GM23248 (cell line): ENCODE results near the gene GIGYF1. TPM values are rescaled to one million over a fixed set of nuclear protein-coding genes. Genes with fewer than 3 reads are reported as not detected.
A peak's percentile ranks its signal among the peaks of the same experiment; 100 is the strongest.

ENCODE experiments used
- DNase-seq: peaks from one replicate; pipeline ENCODE4 v3.0.0-alpha.2; 2015
- H2AFZ ChIP-seq: fragments of 200-600 bp; sonication (generic); 2 replicates; pipeline ENCODE4 v1.6.1; 2016; ENCODE audit warnings: antibody characterized with exemption
- H3F3A ChIP-seq: fragments of 200-600 bp; sonication (generic); 2 replicates; pipeline ENCODE4 v1.6.1; 2016; ENCODE audit warnings: mild to moderate bottlenecking, antibody characterized with exemption, mixed run types; ENCODE audit not compliant: insufficient read depth
- H3K27ac ChIP-seq: fragments of 200-600 bp; sonication (generic); 2 replicates; pipeline ENCODE4 v1.5.1; 2016; ENCODE audit warnings: mild to moderate bottlenecking
- H3K27me3 ChIP-seq: fragments of 200-600 bp; sonication (generic); replicated peaks from 2 replicates; pipeline ENCODE4 v1.6.1; 2016; ENCODE audit warnings: mild to moderate bottlenecking; ENCODE audit not compliant: insufficient read depth
- H3K36me3 ChIP-seq: fragments of 200-600 bp; sonication (generic); 2 replicates; pipeline ENCODE4 v1.6.1; 2016; ENCODE audit warnings: low read depth, mild to moderate bottlenecking
- H3K4me1 ChIP-seq: fragments of 200-600 bp; sonication (generic); 2 replicates; pipeline ENCODE4 v1.6.1; 2016; ENCODE audit warnings: mild to moderate bottlenecking; ENCODE audit not compliant: insufficient read depth
- H3K4me2 ChIP-seq: fragments of 200-600 bp; sonication (generic); one replicate; pipeline ENCODE4 v1.6.1; 2016; ENCODE audit warnings: mild to moderate bottlenecking; ENCODE audit not compliant: unreplicated experiment
- H3K4me3 ChIP-seq: fragments of 200-600 bp; sonication (generic); 2 replicates; pipeline ENCODE4 v1.5.1; 2016; ENCODE audit warnings: mild to moderate bottlenecking
- H3K79me2 ChIP-seq: fragments of 200-600 bp; sonication (generic); 2 replicates; pipeline ENCODE4 v1.6.1; 2016; ENCODE audit warnings: mild to moderate bottlenecking; ENCODE audit not compliant: insufficient read depth
- H3K9ac ChIP-seq: fragments of 200-600 bp; sonication (generic); 2 replicates; pipeline ENCODE4 v1.6.1; 2016; ENCODE audit warnings: mild to moderate bottlenecking
- H3K9me2 ChIP-seq: fragments of 200-600 bp; sonication (generic); 2 replicates; pipeline ENCODE4 v1.6.1; 2016; ENCODE audit warnings: mixed run types, mild to moderate bottlenecking, moderate library complexity; ENCODE audit not compliant: insufficient read depth
- H3K9me3 ChIP-seq: fragments of 200-600 bp; sonication (generic); one replicate; pipeline ENCODE4 v1.6.1; 2017; ENCODE audit warnings: low read depth
- H4K20me1 ChIP-seq: fragments of 200-600 bp; sonication (generic); 2 replicates; pipeline ENCODE4 v1.6.0; 2016; ENCODE audit not compliant: insufficient read depth
- EZH2 ChIP-seq: fragments of 200-600 bp; sonication (generic); IDR thresholded peaks from 2 replicates; pipeline ENCODE4 v1.6.1; 2018; ENCODE audit warnings: antibody characterized with exemption, mild to moderate bottlenecking; ENCODE audit not compliant: insufficient read depth, poor library complexity, severe bottlenecking
- EZH2phosphoT487 ChIP-seq: fragments of 200-600 bp; sonication (generic); IDR thresholded peaks from 2 replicates; pipeline ENCODE4 v1.6.1; 2018; ENCODE audit warnings: antibody characterized with exemption, moderate library complexity, mild to moderate bottlenecking, low read depth; ENCODE audit not compliant: insufficient read depth
- WGBS, 2 experiments: methylation state at CpG; one replicate each; pipeline ENCODE4 v1.1.6; 2015 to 2017; ENCODE audit warnings: low lambda C conversion rate in 2 of 2, low coverage in 1 of 2; ENCODE audit errors: missing lambda C conversion rate in 2 of 2; 5-methylcytosine and 5-hydroxymethylcytosine counted together
- in situ Hi-C: fragments of 300-500 bp; cut with MboI; formaldehyde crosslinking; loops from 2 replicates; pipeline ENCODE4 v1.15.0; 2020
- polyA plus RNA-seq: library from polyadenylated mRNA; unstranded; fragments of >200 nt; fragmentation: Nextera tagmentation; extraction: Ambion mirVana; gene quantifications from 2 replicates; pipeline ENCODE4 v1.2.1, GENCODE V29; 2016
- total RNA-seq: library from RNA; depleted of rRNA; stranded (reverse); fragments of >200 nt; shearing (Covaris generic); gene quantifications from 2 replicates; pipeline ENCODE4 v1.2.3, GENCODE V29; 2014; rRNA removed

Gene GIGYF1
- total and polyA plus RNA-seq, 2 experiments from 2014 or later, result 7.4 to 15.6 TPM

DNA sequence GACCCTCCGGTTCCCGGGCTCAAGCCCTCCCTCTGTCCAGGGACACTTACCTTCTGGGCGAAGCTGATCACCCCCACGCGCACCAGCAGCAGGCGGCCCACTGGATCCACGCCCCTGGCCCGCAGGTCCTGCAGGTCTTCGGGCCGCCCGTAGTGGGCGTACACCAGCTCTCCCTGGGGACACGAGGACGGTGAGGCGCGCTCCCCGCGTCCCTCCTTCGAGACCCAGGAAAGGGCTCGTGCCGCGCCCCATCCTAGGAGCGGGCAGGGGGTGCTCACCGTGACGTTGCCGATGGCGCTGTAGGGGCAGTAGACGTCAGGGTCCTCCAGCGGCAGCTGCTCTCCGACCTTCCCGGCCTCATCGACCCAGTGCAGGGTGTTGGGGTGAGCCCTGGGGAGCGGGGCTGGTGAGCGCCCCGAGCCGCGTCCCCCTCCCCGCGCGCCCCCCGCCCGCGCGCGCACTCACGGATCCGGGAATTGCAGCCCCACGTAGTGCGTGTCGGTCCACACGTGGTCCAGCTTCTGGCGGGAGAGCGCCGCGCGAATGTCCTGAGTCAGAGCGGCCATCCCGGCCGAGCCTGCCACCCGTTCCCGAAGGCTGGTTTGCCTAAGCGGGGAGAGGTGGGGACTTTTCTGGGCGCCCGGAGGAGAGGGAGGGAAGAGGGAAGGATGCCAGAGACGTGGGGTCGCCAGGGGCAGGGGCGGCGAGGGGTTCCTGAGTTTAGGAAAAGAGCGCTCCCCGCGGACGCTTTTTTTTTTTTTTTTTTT, 60.9 kb downstream of the GIGYF1 start:
- H3K9me3 ChIP-seq, result no peaks in the 10 kb centered on the region
- peak overlapping the region; percentile 71 for H3K4me2 ChIP-seq
- peak overlapping the region; percentile 12; the same call in 1 of the 2 replicates for H3K9ac ChIP-seq
- no peaks in the 10 kb centered on the region for H3K4me1 ChIP-seq
- no peaks in the 10 kb centered on the region for H3K79me2 ChIP-seq
- peak overlapping the region; percentile 62 for H2AFZ ChIP-seq
- no peaks in the 10 kb centered on the region for H4K20me1 ChIP-seq
- WGBS, 2 experiments, result 5% methylated on average over 50 to 55 of the region's 72 CpGs
- DNase-seq, result peak; percentile 69
- in situ Hi-C loops, result no loop called here
- H3K27me3 ChIP-seq, result peaks cover 11% of the 10 kb centered on the region; the same call in 1 of the 2 replicates
- TF ChIP-seq EZH2, result peak; percentile 64
- TF ChIP-seq EZH2phosphoT487, result no peak
- peak overlapping the region; percentile 62 for H3K4me3 ChIP-seq
- H3K36me3 ChIP-seq, result no peaks in the 10 kb centered on the region
- H3F3A ChIP-seq, result no peaks in the 10 kb centered on the region
- H3K27ac ChIP-seq, result no peak overlapping the region
- H3K9me2 ChIP-seq, result no peaks in the 10 kb centered on the region

DNA sequence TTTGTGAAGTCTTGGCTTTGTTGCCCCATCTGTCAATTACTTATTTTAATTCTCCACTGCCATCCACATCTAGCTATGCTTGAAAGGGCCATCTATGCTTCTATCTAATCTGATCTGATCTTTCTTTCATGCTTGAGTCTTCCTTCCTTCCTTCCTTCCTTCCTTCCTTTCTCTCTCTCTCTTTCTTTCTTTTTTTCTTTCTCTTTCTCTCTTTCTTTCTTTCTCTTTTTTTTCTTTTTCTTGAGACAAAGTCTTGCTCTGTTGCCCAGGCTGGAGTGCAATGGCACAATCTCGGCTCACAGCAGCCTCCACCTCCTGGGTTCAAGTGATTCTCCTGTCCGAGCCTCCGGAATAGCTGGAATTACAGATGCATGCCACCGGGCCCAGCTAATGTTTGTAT, 64.0 kb downstream of the GIGYF1 start:
- H3K4me3 ChIP-seq, result no peak overlapping the region
- no peak for TF ChIP-seq EZH2phosphoT487
- TF ChIP-seq EZH2, result no peak
- no peak for DNase-seq
- no peaks in the 10 kb centered on the region for H3F3A ChIP-seq
- H3K9me3 ChIP-seq, result no peaks in the 10 kb centered on the region
- H2AFZ ChIP-seq, result no peak overlapping the region
- H3K9ac ChIP-seq, result no peak overlapping the region
- no peak overlapping the region for H3K27ac ChIP-seq
- H3K36me3 ChIP-seq, result no peaks in the 10 kb centered on the region
- H4K20me1 ChIP-seq, result no peaks in the 10 kb centered on the region
- in situ Hi-C loops, result no loop called here
- no peaks in the 10 kb centered on the region for H3K79me2 ChIP-seq
- no peak overlapping the region for H3K4me2 ChIP-seq
- WGBS, 2 experiments, result 80 to 81% methylated on average over 4 of the region's 4 CpGs
- no peaks in the 10 kb centered on the region for H3K4me1 ChIP-seq
- peaks cover 11% of the 10 kb centered on the region; the same call in 1 of the 2 replicates for H3K27me3 ChIP-seq
- H3K9me2 ChIP-seq, result no peaks in the 10 kb centered on the region

Other genes starting within 250 kb of the GIGYF1 start
- not detected in 2 replicates for gene SPACDR, start 230.0 kb downstream of the GIGYF1 start, total RNA-seq
- gene SPACDR, start 230.0 kb downstream of the GIGYF1 start, polyA plus RNA-seq, result 0.50 TPM in 1 of 2 replicates, not detected in the other
- 18.6 and 30.7 TPM in 2 replicates for gene TSC22D4, start 215.0 kb downstream of the GIGYF1 start, total RNA-seq
- gene TSC22D4, start 215.0 kb downstream of the GIGYF1 start, polyA plus RNA-seq, result 19.1 and 20.7 TPM in 2 replicates
- not detected in 2 replicates for gene NYAP1, start 210.3 kb downstream of the GIGYF1 start, total RNA-seq
- not detected in 2 replicates for gene NYAP1, start 210.3 kb downstream of the GIGYF1 start, polyA plus RNA-seq
- gene AGFG2, start 155.0 kb downstream of the GIGYF1 start, total RNA-seq, result 4.8 and 4.9 TPM in 2 replicates
- 6.5 and 7.3 TPM in 2 replicates for gene AGFG2, start 155.0 kb downstream of the GIGYF1 start, polyA plus RNA-seq
- gene SAP25, start 120.3 kb downstream of the GIGYF1 start, total RNA-seq, result not detected in 2 replicates
- gene SAP25, start 120.3 kb downstream of the GIGYF1 start, polyA plus RNA-seq, result 0.42 TPM in 1 of 2 replicates, not detected in the other
- 13.6 and 29.2 TPM in 2 replicates for gene LRCH4, start 108.1 kb downstream of the GIGYF1 start, total RNA-seq
- gene LRCH4, start 108.1 kb downstream of the GIGYF1 start, polyA plus RNA-seq, result 11.0 and 12.9 TPM in 2 replicates
- 0.43 and 0.89 TPM in 2 replicates for gene FBXO24, start 107.9 kb downstream of the GIGYF1 start, total RNA-seq
- 0.11 and 0.38 TPM in 2 replicates for gene FBXO24, start 107.9 kb downstream of the GIGYF1 start, polyA plus RNA-seq
- 211 and 267 TPM in 2 replicates for gene PCOLCE, start 91.9 kb downstream of the GIGYF1 start, total RNA-seq
- gene PCOLCE, start 91.9 kb downstream of the GIGYF1 start, polyA plus RNA-seq, result 536 and 544 TPM in 2 replicates
- gene MOSPD3, start 81.7 kb downstream of the GIGYF1 start, total RNA-seq, result 14.0 and 17.5 TPM in 2 replicates
- gene MOSPD3, start 81.7 kb downstream of the GIGYF1 start, polyA plus RNA-seq, result 26.5 and 27.1 TPM in 2 replicates
- 0.11 and 0.51 TPM in 2 replicates for gene TFR2, start 52.7 kb downstream of the GIGYF1 start, total RNA-seq
- 0.28 and 0.79 TPM in 2 replicates for gene TFR2, start 52.7 kb downstream of the GIGYF1 start, polyA plus RNA-seq
- not detected in 2 replicates for gene ACTL6B, start 37.8 kb downstream of the GIGYF1 start, total RNA-seq
- gene ACTL6B, start 37.8 kb downstream of the GIGYF1 start, polyA plus RNA-seq, result not detected in 2 replicates
- gene GNB2, start 20.5 kb downstream of the GIGYF1 start, total RNA-seq, result 65.6 and 89.8 TPM in 2 replicates
- gene GNB2, start 20.5 kb downstream of the GIGYF1 start, polyA plus RNA-seq, result 130 and 132 TPM in 2 replicates
- gene POP7, start 11.9 kb upstream of the GIGYF1 start, total RNA-seq, result 31.3 and 35.2 TPM in 2 replicates
- 63.4 and 67.9 TPM in 2 replicates for gene POP7, start 11.9 kb upstream of the GIGYF1 start, polyA plus RNA-seq
- gene EPO, start 26.2 kb upstream of the GIGYF1 start, total RNA-seq, result not detected in 2 replicates
- not detected in 2 replicates for gene EPO, start 26.2 kb upstream of the GIGYF1 start, polyA plus RNA-seq
- gene ZAN, start 39.3 kb upstream of the GIGYF1 start, total RNA-seq, result not detected in 2 replicates
- gene ZAN, start 39.3 kb upstream of the GIGYF1 start, polyA plus RNA-seq, result not detected in 2 replicates
- 26.9 and 32.9 TPM in 2 replicates for gene EPHB4, start 133.3 kb upstream of the GIGYF1 start, total RNA-seq
- gene EPHB4, start 133.3 kb upstream of the GIGYF1 start, polyA plus RNA-seq, result 6.7 and 8.2 TPM in 2 replicates
- gene SLC12A9, start 158.5 kb upstream of the GIGYF1 start, total RNA-seq, result 16.8 and 21.2 TPM in 2 replicates
- gene SLC12A9, start 158.5 kb upstream of the GIGYF1 start, polyA plus RNA-seq, result 6.1 and 7.9 TPM in 2 replicates
- 113 and 121 TPM in 2 replicates for gene TRIP6, start 173.1 kb upstream of the GIGYF1 start, total RNA-seq
- 68.6 and 71.3 TPM in 2 replicates for gene TRIP6, start 173.1 kb upstream of the GIGYF1 start, polyA plus RNA-seq
- gene SRRT, start 180.9 kb upstream of the GIGYF1 start, total RNA-seq, result 57.1 and 58.9 TPM in 2 replicates
- 74.8 and 74.9 TPM in 2 replicates for gene SRRT, start 180.9 kb upstream of the GIGYF1 start, polyA plus RNA-seq
- gene UFSP1, start 195.5 kb upstream of the GIGYF1 start, total RNA-seq, result 6.7 and 9.9 TPM in 2 replicates
- 4.3 and 5.1 TPM in 2 replicates for gene UFSP1, start 195.5 kb upstream of the GIGYF1 start, polyA plus RNA-seq
- gene ACHE, start 201.6 kb upstream of the GIGYF1 start, total RNA-seq, result not detected in 2 replicates
- gene ACHE, start 201.6 kb upstream of the GIGYF1 start, polyA plus RNA-seq, result 0.14 TPM in 1 of 2 replicates, not detected in the other